Tongue (tissue), 2 donors: Measurements from ENCODE around the gene ANKS1A. TPM values are rescaled to one million over a fixed set of nuclear protein-coding genes. Genes with fewer than 3 reads are reported as not detected.
"Not testable (repeated sequence)": the region's sequence is repeated elsewhere in the genome, so short reads cannot be mapped to it uniquely, and the experiment has no call there.

Experiments
- DNase-seq: peaks from one replicate; pipeline ENCODE4 v3.0.0-alpha.2; 2015
- total RNA-seq: library from RNA; depleted of rRNA; stranded (reverse); fragments of >200 nt; gene quantifications from one replicate; pipeline ENCODE4 v1.2.3, GENCODE V29; 2014

The ANKS1A gene
- total RNA-seq, 1 donor from 2014 or later: 23.5 TPM

GRCh38 chr6:34961082-34961481 is 72.0 kb downstream of the ANKS1A start:
- no peak for DNase-seq

GRCh38 chr6:34961574-34961973 is 72.5 kb downstream of the ANKS1A start:
- DNase-seq: no peak

- no peak for DNase-seq
Measured at GRCh38 chr6:34964564-34964963, 75.5 kb downstream of the ANKS1A start.

- DNase-seq: no peak
Measured at GRCh38 chr6:34967461-34967860, 78.4 kb downstream of the ANKS1A start.

GRCh38 chr6:34969662-34970265 is 80.7 kb downstream of the ANKS1A start:
- DNase-seq: no peak

GRCh38 chr6:34970488-34970887 is 81.4 kb downstream of the ANKS1A start:
- no peak for DNase-seq

- DNase-seq: peak; percentile 72
Measured at GRCh38 chr6:34970957-34971356, 81.9 kb downstream of the ANKS1A start.

- no peak for DNase-seq
Measured at GRCh38 chr6:34973547-34974248, 84.6 kb downstream of the ANKS1A start.

- DNase-seq: no peak
Measured at GRCh38 chr6:34974249-34974642, 85.2 kb downstream of the ANKS1A start.

- no peak for DNase-seq
Measured at GRCh38 chr6:34976239-34976638, 87.2 kb downstream of the ANKS1A start.

GRCh38 chr6:34979218-34979617 is 90.2 kb downstream of the ANKS1A start:
- DNase-seq: no peak

GRCh38 chr6:34979994-34980393 is 90.9 kb downstream of the ANKS1A start:
- no peak for DNase-seq

GRCh38 chr6:34981366-34981765 is 92.3 kb downstream of the ANKS1A start:
- no peak for DNase-seq

- no peak for DNase-seq
Measured at GRCh38 chr6:34981951-34982350, 92.9 kb downstream of the ANKS1A start.

GRCh38 chr6:34982424-34982852 is 93.4 kb downstream of the ANKS1A start:
- DNase-seq: no peak

GRCh38 chr6:34984416-34984815 is 95.4 kb downstream of the ANKS1A start:
- no peak for DNase-seq

GRCh38 chr6:34985236-34985635 is 96.2 kb downstream of the ANKS1A start:
- no peak for DNase-seq

GRCh38 chr6:34986845-34987246 is 97.8 kb downstream of the ANKS1A start:
- peak; percentile 93 for DNase-seq

- DNase-seq: no peak
Measured at GRCh38 chr6:34987506-34987905, 98.5 kb downstream of the ANKS1A start.

GRCh38 chr6:34990971-34991560 is 102.0 kb downstream of the ANKS1A start:
- peak; percentile 73 for DNase-seq

- DNase-seq: no peak
Measured at GRCh38 chr6:34992376-34992775, 103.3 kb downstream of the ANKS1A start.

GRCh38 chr6:34993213-34993612 is 104.2 kb downstream of the ANKS1A start:
- DNase-seq: peak; percentile 64

GRCh38 chr6:34994693-34995092 is 105.6 kb downstream of the ANKS1A start:
- no peak for DNase-seq

GRCh38 chr6:34998417-34998816 is 109.4 kb downstream of the ANKS1A start:
- DNase-seq: not testable (repeated sequence)
